ENCODE data around the gene REC8.
A peak's percentile ranks its signal among the peaks of the same experiment; 100 is the strongest.

The REC8 gene, protein sequence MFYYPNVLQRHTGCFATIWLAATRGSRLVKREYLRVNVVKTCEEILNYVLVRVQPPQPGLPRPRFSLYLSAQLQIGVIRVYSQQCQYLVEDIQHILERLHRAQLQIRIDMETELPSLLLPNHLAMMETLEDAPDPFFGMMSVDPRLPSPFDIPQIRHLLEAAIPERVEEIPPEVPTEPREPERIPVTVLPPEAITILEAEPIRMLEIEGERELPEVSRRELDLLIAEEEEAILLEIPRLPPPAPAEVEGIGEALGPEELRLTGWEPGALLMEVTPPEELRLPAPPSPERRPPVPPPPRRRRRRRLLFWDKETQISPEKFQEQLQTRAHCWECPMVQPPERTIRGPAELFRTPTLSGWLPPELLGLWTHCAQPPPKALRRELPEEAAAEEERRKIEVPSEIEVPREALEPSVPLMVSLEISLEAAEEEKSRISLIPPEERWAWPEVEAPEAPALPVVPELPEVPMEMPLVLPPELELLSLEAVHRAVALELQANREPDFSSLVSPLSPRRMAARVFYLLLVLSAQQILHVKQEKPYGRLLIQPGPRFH

DNA sequence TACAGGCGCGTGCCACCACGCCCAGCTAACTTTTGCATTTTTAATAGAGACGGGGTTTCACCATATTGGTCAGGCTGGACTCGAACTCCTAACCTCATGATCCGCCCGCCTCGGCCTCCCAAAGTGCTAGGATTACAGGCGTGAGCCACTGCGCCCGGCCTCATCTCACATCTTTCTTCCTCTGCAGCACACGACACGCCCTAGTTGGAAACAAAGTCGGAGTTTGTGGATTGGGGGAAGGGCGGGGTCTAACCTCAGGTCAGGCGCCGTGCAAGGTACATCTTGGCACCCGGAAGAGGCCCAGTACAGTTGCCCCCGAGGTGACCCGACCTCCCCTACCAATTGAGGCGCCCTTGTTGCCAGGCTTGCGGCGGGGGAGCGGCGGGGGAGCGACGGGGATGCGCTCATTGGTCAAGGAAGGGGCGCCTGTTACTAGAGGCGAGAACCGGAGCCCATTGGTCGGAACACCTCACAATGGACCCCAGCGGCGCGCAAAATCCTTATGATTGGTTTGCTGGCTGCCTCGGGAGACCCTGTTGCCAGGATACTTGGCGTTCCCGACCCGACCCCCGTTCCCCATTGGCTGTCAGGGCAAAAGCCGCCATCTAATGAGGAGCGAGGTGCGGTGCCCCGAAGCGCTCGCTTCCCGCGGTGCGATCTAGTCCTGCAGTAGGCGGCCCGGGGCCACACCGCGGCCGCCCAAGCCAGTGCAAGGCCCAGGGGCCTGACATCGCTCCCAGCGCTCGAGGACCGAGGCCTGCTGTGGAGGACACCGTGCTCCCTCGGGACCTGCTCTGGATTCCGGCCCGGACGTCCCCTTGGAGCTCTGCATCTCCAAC lies at the start of gene REC8:
Gene REC8, plus strand, starts transcription at position 659 of the 839 bp plus-strand sequence. CDS start 473 bp downstream, outside the sequence.
- peaks cover 44% of the 10 kb centered on the region for H3K4me1 Mint-ChIP-seq
- peak; percentile 89 for ATAC-seq

DNA sequence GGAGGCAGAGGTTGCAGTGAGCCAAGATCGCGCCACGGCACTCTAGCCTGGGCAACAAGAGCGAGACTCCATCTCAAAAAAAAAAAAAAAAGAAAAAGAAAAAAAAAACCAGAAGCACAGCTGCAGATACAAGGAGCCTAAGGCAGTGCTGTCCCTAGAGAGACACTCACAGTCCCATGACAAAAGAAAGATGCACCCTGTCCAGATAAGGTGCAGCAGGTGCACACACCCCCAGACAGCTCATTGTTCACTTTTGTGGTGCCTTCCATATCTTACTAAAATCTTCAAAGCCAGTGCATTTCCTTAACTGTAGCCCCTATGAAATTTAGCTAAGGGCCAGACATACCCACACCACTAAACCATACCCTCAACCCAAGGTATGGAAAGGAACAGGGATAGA lies 49.5 kb upstream of the REC8 start:
- peak overlapping the region in 1 of 2 donors; percentile 19 for H3K27ac Mint-ChIP-seq
- no peak overlapping the region for H3K4me3 Mint-ChIP-seq
- no peaks in the 10 kb centered on the region for H3K27me3 Mint-ChIP-seq
- ATAC-seq: peak; percentile 39
- no peaks in the 10 kb centered on the region for H3K9me3 Mint-ChIP-seq
- no peak for DNase-seq
- peaks cover 12% of the 10 kb centered on the region for H3K4me1 Mint-ChIP-seq

More for the DNA sequence above, at the start of gene REC8:
- H3K4me3 Mint-ChIP-seq: peak within 1 kb of the TSS; percentile 88 to 95
- H3K27me3 Mint-ChIP-seq: no peaks in the 10 kb centered on the region
- peak within 1 kb of the TSS; percentile 74 to 92 for H3K27ac Mint-ChIP-seq
- H3K9me3 Mint-ChIP-seq: no peaks in the 10 kb centered on the region
- peak; percentile 83 to 88 for DNase-seq

DNA sequence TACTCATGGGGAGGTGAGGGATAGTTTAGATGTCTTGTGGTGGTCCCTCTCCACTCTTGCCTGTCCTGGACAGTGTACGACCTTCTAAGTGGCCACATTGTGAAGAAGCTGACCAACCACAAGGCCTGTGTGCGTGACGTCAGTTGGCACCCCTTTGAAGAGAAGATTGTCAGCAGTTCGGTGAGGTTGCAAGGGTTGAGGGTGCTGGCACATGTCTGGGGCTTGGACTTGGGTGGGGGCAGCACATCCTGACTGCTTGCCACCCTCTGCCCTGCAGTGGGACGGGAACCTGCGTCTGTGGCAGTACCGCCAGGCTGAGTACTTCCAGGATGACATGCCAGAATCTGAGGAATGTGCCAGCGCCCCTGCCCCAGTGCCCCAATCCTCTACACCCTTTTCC lies 49.0 kb upstream of the REC8 start:
- peak; percentile 18 for ATAC-seq
- H3K27me3 Mint-ChIP-seq: no peaks in the 10 kb centered on the region

DNA sequence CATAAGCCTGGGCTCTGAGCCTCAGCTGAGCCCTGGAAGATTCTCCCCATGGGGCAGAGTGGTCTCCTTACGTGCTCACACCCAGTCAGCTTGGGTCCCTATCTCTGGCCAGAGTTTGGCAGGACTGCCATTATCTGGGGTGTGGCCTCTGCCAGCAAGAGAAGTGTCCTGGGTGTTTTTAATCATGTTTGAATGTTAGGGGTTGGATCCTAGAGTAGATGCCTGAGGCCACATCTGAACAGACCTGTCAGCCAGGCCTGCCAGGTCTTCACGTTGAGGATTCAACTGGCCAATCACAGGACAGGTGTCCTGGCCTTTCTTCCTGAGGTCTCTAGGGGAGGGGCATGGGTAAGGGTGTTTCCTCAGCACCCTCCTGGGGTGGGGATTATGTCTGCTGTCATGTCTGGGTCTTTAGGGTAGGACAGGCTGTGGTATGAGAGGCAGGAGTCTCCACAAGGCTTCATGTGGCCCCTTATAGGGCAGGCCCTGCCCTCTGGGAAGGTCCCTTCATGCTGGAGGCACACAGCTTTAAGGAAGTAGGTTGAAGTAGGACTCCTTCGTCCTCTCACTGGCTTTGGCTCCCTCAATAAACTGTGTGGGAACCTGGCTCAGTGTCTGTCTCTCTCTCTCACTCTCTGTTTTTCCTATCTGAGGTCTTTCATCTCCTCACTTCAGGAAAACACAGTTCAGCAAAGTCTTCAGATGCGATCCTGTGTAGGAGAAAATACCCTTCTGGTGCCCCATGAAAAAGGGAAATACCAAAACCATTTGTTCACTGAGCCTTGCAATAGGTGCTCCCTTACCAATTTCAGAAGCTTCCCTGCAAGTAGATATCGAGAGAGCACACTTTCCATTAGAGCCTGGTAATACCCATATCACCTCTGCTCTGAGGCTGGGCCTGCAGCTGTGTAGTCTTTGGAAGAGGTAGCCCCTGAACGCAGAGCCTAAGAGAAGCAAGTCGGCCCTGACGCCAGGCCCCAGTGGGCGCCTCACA lies 48.2 kb upstream of the REC8 start:
- DNase-seq (no peak), ATAC-seq (peak; percentile 54)
- H3K4me3 Mint-ChIP-seq: no peak overlapping the region
- H3K27ac Mint-ChIP-seq: peak overlapping the region in 1 of 2 donors; percentile 54
- H3K4me1 Mint-ChIP-seq: peaks cover 18% of the 10 kb centered on the region
- no peaks in the 10 kb centered on the region for H3K9me3 Mint-ChIP-seq
- no peaks in the 10 kb centered on the region for H3K27me3 Mint-ChIP-seq

More for the DNA sequence above, 49.0 kb upstream of the REC8 start:
- Mint-ChIP-seq H3K4me3 (no peak overlapping the region), H3K27ac (peak overlapping the region in 1 of 2 donors; percentile 19), H3K4me1 (peaks cover 15% of the 10 kb centered on the region), H3K9me3 (no peaks in the 10 kb centered on the region)
- DNase-seq: no peak

DNA sequence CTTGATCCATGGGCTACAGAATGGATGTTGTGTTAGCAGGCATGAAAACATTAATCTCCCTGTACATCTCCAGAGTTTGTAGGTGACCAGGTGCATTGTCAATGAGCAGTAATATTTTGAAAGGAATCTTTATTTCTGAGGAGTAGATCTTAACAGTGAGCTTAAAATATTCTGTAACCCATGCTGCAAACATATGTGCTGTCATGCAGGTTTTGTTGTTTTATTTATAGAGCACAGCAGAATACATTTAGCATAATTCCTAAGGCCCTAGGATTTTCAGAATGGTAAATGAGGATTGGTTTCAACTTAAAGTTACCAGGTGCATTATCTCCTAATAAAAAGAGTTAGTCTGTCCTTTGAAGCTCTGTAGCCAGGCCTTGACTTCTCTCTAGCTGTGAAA lies 44.9 kb upstream of the REC8 start:
- Mint-ChIP-seq H3K4me1 (peaks cover 28% of the 10 kb centered on the region), H3K27me3 (no peaks in the 10 kb centered on the region), H3K27ac (no peak overlapping the region), H3K4me3 (no peak overlapping the region), H3K9me3 (no peaks in the 10 kb centered on the region)
- no peak for ATAC-seq
- DNase-seq: no peak

DNA sequence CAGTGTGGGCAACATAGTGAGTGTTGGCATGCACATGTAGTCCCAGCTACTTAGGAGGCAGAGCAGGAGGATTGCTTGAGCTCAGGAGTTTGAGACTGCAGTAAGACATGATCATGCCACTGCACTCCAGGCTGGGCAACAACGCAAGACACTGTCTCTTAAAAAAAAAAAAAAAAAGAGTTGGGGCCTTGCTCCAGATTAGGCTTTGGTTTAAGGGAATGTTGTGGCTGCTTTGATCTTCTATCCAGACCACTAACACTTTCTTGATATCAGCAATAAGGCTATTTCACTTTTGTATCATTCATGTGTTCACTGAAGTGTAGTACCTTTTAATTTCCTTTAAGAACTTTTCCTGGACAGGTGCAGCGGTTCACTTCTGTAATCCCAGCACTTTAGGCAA lies 44.2 kb upstream of the REC8 start:
- Mint-ChIP-seq H3K27ac (no peak overlapping the region), H3K4me3 (no peak overlapping the region), H3K27me3 (no peaks in the 10 kb centered on the region), H3K9me3 (no peaks in the 10 kb centered on the region), H3K4me1 (peaks cover 36% of the 10 kb centered on the region)
- ATAC-seq (no peak), DNase-seq (no peak)

DNA sequence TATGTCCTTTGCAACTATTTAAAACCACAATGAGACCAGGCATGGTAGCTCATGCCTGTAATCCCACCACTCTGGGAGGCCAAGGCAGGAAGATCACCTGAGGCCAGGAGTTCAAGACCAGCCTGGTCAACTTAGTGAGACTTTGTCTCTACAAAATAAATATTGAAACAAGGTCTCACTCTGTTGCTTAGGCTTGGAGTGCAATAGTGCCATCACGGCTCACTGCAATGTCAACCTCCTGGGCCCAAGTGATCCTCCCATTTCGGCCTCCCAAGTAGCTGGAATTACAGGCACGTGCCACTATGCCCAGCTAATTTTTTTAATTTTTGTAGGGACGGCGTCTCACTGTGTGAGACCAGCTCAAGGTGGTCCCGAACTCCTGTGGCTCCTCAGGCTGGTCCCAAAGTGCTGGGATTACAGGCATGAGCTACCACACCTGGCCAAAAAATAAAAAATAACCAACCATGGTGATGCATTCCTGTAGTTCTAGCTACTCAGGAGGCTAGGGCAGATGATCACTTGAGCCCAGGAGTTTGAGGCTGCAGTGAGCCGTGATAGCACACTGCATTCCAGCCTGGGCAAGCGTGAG lies 42.4 kb upstream of the REC8 start:
- no peak overlapping the region for H3K27ac Mint-ChIP-seq
- H3K4me3 Mint-ChIP-seq: no peak overlapping the region
- ATAC-seq: no peak
- H3K9me3 Mint-ChIP-seq: no peaks in the 10 kb centered on the region
- H3K27me3 Mint-ChIP-seq: no peaks in the 10 kb centered on the region
- no peak for DNase-seq
- peaks cover 30% of the 10 kb centered on the region for H3K4me1 Mint-ChIP-seq

DNA sequence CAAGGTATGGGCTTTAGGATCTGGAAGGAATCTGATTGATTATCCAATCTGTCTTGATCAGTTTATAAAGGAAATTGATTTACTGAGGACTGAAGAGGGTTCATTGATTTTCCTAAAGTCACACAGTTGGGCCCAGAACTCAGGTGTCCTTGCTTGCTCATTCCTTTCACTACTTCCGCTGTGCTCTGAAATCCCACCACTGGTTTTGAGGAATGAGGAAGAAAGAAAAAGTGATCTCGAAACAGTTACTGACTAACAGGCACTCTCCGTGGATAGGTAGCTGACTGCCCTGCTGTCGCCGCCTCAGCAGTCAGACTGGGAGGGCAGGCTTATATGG lies 41.5 kb upstream of the REC8 start, which contains the start of gene FITM1:
Gene FITM1, plus strand, starts transcription at position 280 of the 337 bp plus-strand sequence. CDS start 905 bp downstream, outside the sequence.
- Mint-ChIP-seq H3K27ac (no peak within 1 kb of the TSS), H3K27me3 (no peaks in the 10 kb centered on the region), H3K4me1 (peaks cover 36% of the 10 kb centered on the region), H3K4me3 (no peak within 1 kb of the TSS), H3K9me3 (no peaks in the 10 kb centered on the region)
- no peak for DNase-seq
- no peak for ATAC-seq

DNA sequence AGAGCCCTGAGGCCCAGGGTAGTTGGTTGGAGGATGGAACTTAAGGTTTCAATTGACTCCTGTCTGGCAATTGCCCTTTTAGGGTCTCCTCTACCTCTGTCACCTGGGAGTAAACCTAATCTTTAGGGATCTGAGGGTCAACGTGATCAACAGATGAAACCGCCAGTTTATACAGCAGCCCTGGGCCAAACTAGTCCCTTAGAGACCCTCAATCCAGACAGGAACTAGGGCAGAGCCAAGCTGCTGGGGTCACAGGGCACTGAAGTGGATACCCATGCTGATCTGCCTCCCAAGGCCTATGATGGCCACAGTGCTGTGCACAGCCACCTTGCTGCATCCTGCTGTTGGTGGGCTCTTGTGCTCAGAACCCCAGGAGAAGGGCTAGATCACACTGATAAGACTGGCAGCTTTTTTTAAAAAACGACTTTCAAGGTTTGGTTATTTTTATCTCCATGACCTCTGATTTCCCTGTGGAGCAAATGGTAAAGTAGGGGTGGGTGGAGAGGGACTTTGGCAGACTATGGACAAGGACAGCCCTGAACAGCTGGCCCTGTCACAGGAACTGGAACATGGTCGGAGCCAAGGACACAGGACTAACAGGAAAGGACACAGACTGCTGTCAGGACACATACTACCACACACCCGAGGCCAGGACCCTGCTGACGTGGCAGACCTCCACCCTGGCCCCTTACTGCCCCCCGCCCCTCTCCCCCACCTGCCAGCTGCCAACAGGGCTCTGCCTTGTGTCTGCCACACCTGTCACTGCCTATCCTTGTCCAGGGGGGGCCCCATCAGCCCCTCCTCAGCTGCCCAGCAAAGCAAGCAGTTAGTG lies 40.9 kb upstream of the REC8 start:
- Mint-ChIP-seq H3K9me3 (no peaks in the 10 kb centered on the region), H3K4me1 (peaks cover 40% of the 10 kb centered on the region), H3K27ac (no peak overlapping the region), H3K27me3 (no peaks in the 10 kb centered on the region), H3K4me3 (no peak overlapping the region)
- ATAC-seq (no peak), DNase-seq (no peak)

DNA sequence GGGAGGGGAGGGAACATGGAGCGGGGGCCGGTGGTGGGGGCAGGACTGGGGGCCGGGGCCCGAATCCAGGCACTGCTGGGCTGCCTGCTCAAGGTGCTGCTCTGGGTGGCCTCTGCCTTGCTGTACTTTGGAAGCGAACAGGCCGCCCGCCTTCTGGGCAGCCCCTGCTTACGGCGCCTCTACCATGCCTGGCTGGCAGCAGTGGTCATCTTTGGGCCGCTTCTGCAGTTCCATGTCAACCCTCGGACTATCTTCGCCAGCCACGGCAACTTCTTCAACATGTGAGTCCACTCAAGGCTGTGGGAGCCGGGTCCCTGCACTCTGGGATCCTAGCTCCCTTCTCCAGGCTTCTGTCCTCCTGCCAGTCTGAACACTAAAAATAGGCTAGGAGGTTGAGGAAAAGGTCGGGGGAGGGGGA lies 40.3 kb upstream of the REC8 start:
- H3K4me3 Mint-ChIP-seq: peak overlapping the region in 1 of 2 donors; percentile 73
- ATAC-seq (no peak), DNase-seq (no peak)
- H3K27ac Mint-ChIP-seq: peak overlapping the region in 1 of 2 donors; percentile 74
- no peaks in the 10 kb centered on the region for H3K9me3 Mint-ChIP-seq
- H3K4me1 Mint-ChIP-seq: peaks cover 40% of the 10 kb centered on the region
- no peaks in the 10 kb centered on the region for H3K27me3 Mint-ChIP-seq

DNA sequence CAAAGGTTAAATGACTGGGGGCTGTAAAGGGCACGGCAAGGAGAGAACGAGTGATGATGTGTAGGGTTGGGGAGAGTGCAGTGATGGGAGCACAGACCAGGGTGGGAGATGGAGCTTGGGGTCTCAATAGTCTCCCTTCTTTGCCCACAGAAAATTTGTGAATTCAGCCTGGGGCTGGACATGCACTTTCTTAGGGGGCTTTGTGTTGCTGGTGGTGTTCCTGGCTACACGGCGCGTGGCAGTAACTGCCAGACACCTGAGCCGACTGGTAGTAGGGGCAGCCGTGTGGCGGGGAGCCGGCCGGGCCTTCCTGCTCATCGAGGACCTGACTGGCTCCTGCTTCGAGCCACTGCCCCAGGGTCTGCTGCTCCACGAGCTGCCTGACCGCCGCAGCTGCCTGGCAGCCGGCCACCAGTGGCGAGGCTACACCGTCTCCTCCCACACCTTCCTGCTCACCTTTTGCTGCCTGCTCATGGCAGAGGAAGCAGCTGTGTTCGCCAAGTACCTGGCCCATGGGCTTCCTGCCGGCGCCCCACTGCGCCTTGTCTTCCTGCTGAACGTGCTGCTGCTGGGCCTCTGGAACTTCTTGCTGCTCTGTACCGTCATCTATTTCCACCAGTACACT lies 39.7 kb upstream of the REC8 start:
- Mint-ChIP-seq H3K27ac (peak overlapping the region; percentile 90 to 95), H3K9me3 (no peaks in the 10 kb centered on the region)
- peak; percentile 32 to 40 for DNase-seq

DNA sequence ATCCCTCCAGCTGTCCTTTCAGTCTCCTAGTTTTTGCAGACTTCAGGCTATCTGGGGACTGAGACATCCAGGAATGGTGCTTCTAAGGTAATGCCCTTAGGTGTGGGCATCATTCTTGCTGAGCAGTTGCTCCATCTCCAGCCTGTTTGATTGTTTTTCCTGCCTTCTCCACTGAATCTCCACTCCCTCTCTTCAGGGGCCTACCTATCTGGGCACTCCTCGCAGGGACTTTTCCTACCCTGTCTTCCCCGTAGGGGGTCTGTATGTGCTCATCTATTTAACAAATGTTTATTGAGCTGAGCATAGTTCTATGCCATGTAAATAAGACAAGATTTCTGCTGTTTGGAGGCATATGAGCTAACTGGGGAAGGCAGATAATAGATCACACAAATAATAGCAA lies 38.9 kb upstream of the REC8 start:
- DNase-seq (no peak), ATAC-seq (no peak)
- Mint-ChIP-seq H3K4me3 (peak overlapping the region; percentile 52 to 73), H3K27ac (peak overlapping the region; percentile 90 to 95), H3K27me3 (no peaks in the 10 kb centered on the region), H3K4me1 (peaks cover 50% of the 10 kb centered on the region), H3K9me3 (no peaks in the 10 kb centered on the region)

More for the DNA sequence above, 39.7 kb upstream of the REC8 start:
- no peak for ATAC-seq
- Mint-ChIP-seq H3K4me1 (peaks cover 46% of the 10 kb centered on the region), H3K4me3 (peak overlapping the region; percentile 52 to 73), H3K27me3 (no peaks in the 10 kb centered on the region)

DNA sequence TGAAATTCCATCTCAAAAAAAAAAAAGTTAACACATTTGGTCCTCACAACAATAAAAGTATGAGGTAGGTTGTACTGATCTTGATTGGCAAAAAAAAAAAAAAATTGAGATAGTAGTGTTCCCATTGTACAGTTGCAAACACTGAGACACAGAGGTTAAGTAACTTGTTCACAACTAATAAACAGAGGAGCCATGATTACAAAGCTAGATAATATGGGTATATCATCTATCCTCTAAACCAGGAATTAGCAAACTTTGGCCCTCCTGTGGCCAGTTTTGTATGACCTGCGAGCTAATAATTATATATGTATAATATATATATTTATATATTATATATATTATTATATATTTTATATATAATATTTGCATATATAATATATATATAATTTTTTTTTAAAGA lies 38.1 kb upstream of the REC8 start:
- Mint-ChIP-seq H3K9me3 (no peaks in the 10 kb centered on the region), H3K27me3 (no peaks in the 10 kb centered on the region), H3K4me1 (peaks cover 56% of the 10 kb centered on the region), H3K4me3 (no peak overlapping the region), H3K27ac (no peak overlapping the region)
- ATAC-seq (no peak), DNase-seq (no peak)

DNA sequence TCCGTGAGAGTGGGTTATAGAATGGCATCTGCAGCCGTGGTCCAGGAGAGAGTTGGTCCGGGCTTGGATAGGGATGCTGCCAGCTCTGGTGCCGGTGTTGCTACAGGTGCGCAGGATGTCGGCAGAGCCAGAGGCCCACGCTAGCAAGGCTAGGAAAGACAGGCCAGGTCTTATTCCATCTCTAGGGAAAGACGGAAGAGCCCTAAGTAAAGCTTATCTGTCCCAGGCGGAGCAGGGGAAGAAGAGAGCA lies 36.4 kb upstream of the REC8 start:
- peak overlapping the region; percentile 91 to 98 for H3K4me3 Mint-ChIP-seq
- ATAC-seq: peak; percentile 3

More for the DNA sequence above, 36.4 kb upstream of the REC8 start:
- Mint-ChIP-seq H3K9me3 (no peaks in the 10 kb centered on the region), H3K27me3 (no peaks in the 10 kb centered on the region), H3K4me1 (peaks cover 68% of the 10 kb centered on the region), H3K27ac (peak overlapping the region; percentile 79 to 92)
- no peak for DNase-seq
